PFSK-1 (cell line): Measurements from ENCODE around the gene MYH6.

Experiments used
- FOXP2 ChIP-seq: optimal IDR thresholded peaks from 2 replicates; pipeline ENCODE3; 2011; ENCODE audit warnings: borderline replicate concordance, control low read depth, inconsistent platforms; ENCODE audit not compliant: insufficient read depth; ENCODE audit errors: extremely low read length, extremely low read depth
- POLR2AphosphoS5 ChIP-seq: IDR thresholded peaks from 2 replicates; pipeline ENCODE4 v1.6.1; 2012; ENCODE audit warnings: low read depth, mild to moderate bottlenecking, control low read depth, low read length, moderate library complexity
- SIN3A ChIP-seq: IDR thresholded peaks from 2 replicates; pipeline ENCODE4 v1.6.1; 2012; ENCODE audit warnings: mild to moderate bottlenecking, low read length, moderate library complexity, borderline replicate concordance; ENCODE audit not compliant: insufficient read depth
- TAF1 ChIP-seq: IDR thresholded peaks from 2 replicates; pipeline ENCODE4 v1.6.1; 2012; ENCODE audit warnings: low read length, control low read depth, borderline replicate concordance; ENCODE audit not compliant: insufficient read depth
- TF ChIP-seq, protein P1 (sequence below), 2 experiments: IDR thresholded peaks; 2 replicates each; pipeline versions ENCODE4 v1.6.1 to v1.8.0; 2011 to 2012; ENCODE audit warnings: low read depth in 2 of 2, low read length in 2 of 2, control low read depth in 1 of 2, inconsistent platforms in 1 of 2, mild to moderate bottlenecking in 1 of 2, moderate library complexity in 1 of 2; ENCODE audit not compliant: insufficient read depth in 1 of 2

DNA sequence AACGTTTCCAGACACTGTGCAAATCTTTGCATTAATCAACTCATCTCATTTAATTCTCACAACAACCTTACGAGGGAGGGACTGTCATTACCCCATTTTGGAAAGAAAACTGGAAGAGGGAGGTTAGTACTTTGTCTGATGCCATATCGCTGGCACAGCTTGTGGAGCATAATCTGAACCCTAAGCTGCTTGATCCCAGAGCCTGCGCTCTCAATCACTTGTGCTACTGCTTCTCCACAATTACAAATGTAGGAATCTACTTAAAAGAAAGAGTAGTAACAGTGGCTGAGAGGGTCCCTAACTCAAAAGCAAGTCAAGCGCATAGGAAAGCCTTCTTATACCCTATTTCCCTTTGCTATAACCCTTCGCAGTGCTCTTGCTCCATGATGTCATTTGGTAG lies 46.3 kb downstream of the MYH6 start:
- TF ChIP-seq POLR2AphosphoS5 = no peak
- TF ChIP-seq TAF1 = no peak
- no peak for TF ChIP-seq SIN3A
- TF ChIP-seq, protein P1, sequence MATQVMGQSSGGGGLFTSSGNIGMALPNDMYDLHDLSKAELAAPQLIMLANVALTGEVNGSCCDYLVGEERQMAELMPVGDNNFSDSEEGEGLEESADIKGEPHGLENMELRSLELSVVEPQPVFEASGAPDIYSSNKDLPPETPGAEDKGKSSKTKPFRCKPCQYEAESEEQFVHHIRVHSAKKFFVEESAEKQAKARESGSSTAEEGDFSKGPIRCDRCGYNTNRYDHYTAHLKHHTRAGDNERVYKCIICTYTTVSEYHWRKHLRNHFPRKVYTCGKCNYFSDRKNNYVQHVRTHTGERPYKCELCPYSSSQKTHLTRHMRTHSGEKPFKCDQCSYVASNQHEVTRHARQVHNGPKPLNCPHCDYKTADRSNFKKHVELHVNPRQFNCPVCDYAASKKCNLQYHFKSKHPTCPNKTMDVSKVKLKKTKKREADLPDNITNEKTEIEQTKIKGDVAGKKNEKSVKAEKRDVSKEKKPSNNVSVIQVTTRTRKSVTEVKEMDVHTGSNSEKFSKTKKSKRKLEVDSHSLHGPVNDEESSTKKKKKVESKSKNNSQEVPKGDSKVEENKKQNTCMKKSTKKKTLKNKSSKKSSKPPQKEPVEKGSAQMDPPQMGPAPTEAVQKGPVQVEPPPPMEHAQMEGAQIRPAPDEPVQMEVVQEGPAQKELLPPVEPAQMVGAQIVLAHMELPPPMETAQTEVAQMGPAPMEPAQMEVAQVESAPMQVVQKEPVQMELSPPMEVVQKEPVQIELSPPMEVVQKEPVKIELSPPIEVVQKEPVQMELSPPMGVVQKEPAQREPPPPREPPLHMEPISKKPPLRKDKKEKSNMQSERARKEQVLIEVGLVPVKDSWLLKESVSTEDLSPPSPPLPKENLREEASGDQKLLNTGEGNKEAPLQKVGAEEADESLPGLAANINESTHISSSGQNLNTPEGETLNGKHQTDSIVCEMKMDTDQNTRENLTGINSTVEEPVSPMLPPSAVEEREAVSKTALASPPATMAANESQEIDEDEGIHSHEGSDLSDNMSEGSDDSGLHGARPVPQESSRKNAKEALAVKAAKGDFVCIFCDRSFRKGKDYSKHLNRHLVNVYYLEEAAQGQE (IDR thresholded peaks at IDR 0.05; ENCODE audit: insufficient read depth in 1 of 2, low read depth in 2 of 2, low read length in 2 of 2) = no peak
- TF ChIP-seq FOXP2 = no peak
